AG04450 (cell line): ENCODE measurements around the gene RNU7-1. TPM values are rescaled to one million over a fixed set of nuclear protein-coding genes. Genes with fewer than 3 reads are reported as not detected.
A peak's percentile ranks its signal among the peaks of the same experiment; 100 is the strongest.

Source experiments
- CTCF ChIA-PET: fragments of 300-600, 350-600 bp; formaldehyde crosslinking; extraction: SDS; loops from one replicate; lab custom pipeline; 2022; ENCODE audit warnings: antibody characterized with exemption, inconsistent platforms; lab: Charles Lee
- POLR2A ChIA-PET: fragments of 350-600 bp; formaldehyde crosslinking; extraction: SDS; loops from one replicate; lab custom pipeline; 2021; ENCODE audit warnings: antibody characterized with exemption, inconsistent platforms; lab: Yijun Ruan, JAX
- DNase-seq: peaks from one replicate; pipeline ENCODE4 v3.0.0-alpha.2; 2011; ENCODE audit warnings: low read depth, low spot score
- H3K27ac ChIP-seq: one replicate; pipeline ENCODE4 v1.5.1; 2012; ENCODE audit warnings: low read depth, low read length, control low read depth
- H3K27me3 ChIP-seq: one replicate; pipeline ENCODE4 v1.6.0; 2012; ENCODE audit warnings: low read length; ENCODE audit not compliant: control insufficient read depth, insufficient read depth
- H3K4me3 ChIP-seq: 2 replicates; pipeline ENCODE4 v1.5.1; 2011; ENCODE audit warnings: mild to moderate bottlenecking, low read depth, low read length, control low read depth
- H3K9me3 ChIP-seq: 2 replicates; pipeline ENCODE4 v1.5.1; 2012; ENCODE audit warnings: low read length; ENCODE audit not compliant: control insufficient read depth, insufficient read depth
- polyA plus RNA-seq: library from polyadenylated mRNA; depleted of rRNA; stranded (reverse); fragments of >200 nt; gene quantifications from 2 replicates; pipeline ENCODE4 v1.2.3, GENCODE V29; 2011
- TF ChIP-seq, protein P1 (sequence below): IDR thresholded peaks from 2 replicates; pipeline ENCODE4 v1.5.1; 2011; ENCODE audit warnings: low read depth, low read length, control low read depth, inconsistent platforms

RNU7-1 gene
- polyA plus RNA-seq, 1 experiment, result not detected

DNA sequence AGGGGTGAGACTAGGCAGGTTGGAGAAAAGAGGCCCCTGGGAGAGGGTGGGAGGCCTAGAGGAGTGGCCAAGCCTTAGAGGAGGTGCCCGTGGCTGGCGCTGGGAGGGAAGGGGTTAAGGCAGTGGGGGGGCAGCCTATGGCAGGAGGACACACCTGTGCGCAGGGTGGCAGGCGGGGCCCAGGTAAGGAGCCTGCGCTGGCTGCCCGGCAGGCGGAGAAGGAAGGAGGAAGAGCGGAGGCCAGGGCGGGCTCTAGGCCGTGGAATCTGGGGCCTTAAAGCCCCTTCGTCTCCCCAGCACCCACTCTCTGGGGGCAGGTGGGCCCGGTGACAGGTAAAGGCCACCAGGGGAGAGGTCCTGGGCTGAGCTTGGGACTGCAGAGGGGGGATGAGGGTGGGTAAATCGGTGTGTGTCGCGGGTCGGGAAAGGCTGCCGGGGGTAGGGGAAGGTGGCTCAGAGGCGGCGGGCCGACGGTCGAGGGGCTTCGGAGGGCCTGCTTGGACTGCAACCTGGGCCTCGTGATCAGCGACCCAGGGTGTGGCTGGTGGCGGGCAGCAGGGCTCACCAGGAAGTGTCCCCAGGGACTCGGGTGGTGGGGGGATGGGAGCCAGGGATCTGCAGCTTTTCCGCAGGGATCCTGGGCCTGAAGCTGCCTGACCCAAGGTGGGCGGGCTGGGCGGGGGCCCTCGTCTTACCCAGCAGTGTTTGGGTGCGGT lies 19.6 kb downstream of the RNU7-1 start:
- H3K4me3 ChIP-seq, result no peak overlapping the region
- TF ChIP-seq, protein P1, sequence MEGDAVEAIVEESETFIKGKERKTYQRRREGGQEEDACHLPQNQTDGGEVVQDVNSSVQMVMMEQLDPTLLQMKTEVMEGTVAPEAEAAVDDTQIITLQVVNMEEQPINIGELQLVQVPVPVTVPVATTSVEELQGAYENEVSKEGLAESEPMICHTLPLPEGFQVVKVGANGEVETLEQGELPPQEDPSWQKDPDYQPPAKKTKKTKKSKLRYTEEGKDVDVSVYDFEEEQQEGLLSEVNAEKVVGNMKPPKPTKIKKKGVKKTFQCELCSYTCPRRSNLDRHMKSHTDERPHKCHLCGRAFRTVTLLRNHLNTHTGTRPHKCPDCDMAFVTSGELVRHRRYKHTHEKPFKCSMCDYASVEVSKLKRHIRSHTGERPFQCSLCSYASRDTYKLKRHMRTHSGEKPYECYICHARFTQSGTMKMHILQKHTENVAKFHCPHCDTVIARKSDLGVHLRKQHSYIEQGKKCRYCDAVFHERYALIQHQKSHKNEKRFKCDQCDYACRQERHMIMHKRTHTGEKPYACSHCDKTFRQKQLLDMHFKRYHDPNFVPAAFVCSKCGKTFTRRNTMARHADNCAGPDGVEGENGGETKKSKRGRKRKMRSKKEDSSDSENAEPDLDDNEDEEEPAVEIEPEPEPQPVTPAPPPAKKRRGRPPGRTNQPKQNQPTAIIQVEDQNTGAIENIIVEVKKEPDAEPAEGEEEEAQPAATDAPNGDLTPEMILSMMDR, result no peak
- no peak for DNase-seq
- no peaks in the 10 kb centered on the region for H3K27me3 ChIP-seq
- H3K9me3 ChIP-seq, result no peaks in the 10 kb centered on the region
- POLR2A ChIA-PET, result interaction anchor here (0.7 to 2.9 kb wide), 3 partner anchors 16 to 20 kb away, joined by 3 to 22 read pairs (median 3); partner anchors contain the start of genes C12orf57 and RNU7-1
- CTCF ChIA-PET, result interaction anchor here (0.6 to 5.7 kb wide), 5 partner anchors 17 to 145 kb away, joined by 3 to 49 read pairs (median 18); partner anchors contain the start of genes C12orf57 and RNU7-1
- H3K27ac ChIP-seq, result no peak overlapping the region

DNA sequence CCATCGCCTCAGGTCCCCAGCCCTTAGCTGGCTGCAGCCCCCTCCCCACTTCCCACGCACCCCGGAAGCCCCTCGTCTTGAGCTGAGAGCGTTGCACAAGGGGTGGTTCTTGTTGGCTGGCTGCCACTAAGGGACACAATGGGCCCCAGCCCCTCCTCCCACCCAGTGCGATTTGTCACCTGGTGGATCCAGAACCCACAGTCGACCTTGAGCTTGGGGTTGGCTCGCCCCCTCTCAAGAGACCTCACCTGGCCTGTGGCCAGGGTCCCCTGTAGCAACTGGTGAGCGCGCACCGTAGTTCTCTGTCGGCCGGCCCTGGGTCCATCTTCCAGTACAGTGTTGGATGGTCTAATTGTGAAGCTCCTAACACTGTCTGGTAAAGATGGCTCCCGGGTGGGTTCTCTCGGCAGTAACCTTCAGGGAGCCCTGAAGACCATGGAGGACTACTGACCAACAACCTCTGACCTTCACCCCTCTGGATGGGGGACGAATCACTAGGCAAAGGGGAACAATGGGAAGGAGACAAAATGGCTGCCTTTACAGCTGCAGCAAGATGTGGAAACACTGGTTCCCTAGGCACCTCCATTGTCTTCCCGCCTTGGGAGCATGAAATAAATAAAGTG lies 20.3 kb downstream of the RNU7-1 start:
- H3K4me3 ChIP-seq, result no peak overlapping the region

DNA sequence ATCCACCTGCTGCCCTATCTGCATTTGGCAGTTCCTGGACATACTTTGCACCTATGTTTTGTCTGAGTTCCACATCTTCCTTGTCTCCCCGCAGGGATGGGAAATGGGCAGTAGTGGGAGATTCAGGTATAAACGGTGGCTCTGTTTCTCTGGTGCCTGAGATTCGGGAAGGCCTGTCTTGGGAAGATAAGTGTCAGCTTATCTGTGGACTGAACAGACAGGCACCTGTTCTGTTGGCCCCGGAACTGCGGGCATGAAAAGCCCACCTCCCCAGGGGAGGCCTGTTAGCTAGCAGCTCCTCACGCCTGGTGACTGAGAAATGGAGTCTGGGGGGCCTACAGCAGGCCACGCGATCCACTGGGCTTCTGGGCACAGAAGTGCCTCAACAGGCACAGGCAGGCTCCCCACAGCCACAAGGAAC lies 21.0 kb downstream of the RNU7-1 start:
- ChIA-PET POLR2A (interaction anchor here (1.2 to 1.4 kb wide), 3 partner anchors 17 to 39 kb away, joined by 3 to 14 read pairs (median 3); partner anchors contain the start of genes C12orf57 and RNU7-1), CTCF (interaction anchor here (0.6 to 5.7 kb wide), 20 partner anchors 9 to 129 kb away, joined by 3 to 49 read pairs (median 4); partner anchors contain the start of genes C12orf57, RNU7-1 and SPSB2)
- TF ChIP-seq, protein P1, result no peak
- Histone ChIP-seq H3K4me3 (no peak overlapping the region), H3K27me3 (no peaks in the 10 kb centered on the region), H3K9me3 (no peaks in the 10 kb centered on the region), H3K27ac (peak overlapping the region; percentile 68)
- no peak for DNase-seq

More for the DNA sequence above, 20.3 kb downstream of the RNU7-1 start:
- no peaks in the 10 kb centered on the region for H3K27me3 ChIP-seq
- H3K27ac ChIP-seq, result peak overlapping the region; percentile 11
- ChIA-PET CTCF (interaction anchor here (0.8 to 5.7 kb wide), 12 partner anchors 8 to 144 kb away, joined by 3 to 49 read pairs (median 4); partner anchors contain the start of genes C12orf57, RNU7-1 and SPSB2), POLR2A (interaction anchor here (0.7 to 1.4 kb wide), 4 partner anchors 16 to 38 kb away, joined by 3 to 14 read pairs (median 3); partner anchors contain the start of genes C12orf57 and RNU7-1)
- no peak for DNase-seq
- TF ChIP-seq, protein P1, result no peak
- H3K9me3 ChIP-seq, result no peaks in the 10 kb centered on the region

DNA sequence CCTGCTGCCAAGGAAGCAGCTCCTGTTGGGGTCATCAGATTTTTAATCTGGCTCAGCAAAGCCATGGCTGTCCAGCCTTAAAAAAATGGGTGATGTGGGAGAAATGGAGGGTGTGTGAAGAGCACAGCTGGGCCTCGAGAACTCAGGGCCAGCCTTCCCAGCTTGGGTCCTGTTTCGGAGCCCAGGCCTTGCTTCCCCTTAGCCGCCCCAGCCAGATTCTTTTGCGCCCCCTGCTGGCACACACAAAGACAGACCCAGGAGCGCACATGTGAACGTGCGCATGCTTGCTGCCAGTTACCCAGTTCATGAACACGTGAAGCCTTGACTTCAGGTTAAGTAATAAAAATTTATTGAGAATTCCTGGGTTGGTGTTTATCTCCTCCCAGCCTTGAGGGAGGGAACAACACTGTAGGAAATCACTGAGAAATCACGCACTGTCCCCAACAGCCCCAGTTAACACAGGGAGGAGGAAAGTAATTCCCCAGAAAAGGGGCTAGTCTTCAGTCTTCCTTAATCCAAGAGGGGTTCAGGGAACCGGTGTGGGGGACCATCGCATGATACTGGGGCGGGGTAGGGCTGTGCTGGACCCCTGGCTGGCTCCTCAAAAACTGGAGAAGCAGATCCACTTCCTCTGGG lies 21.5 kb downstream of the RNU7-1 start:
- Histone ChIP-seq H3K27me3 (no peaks in the 10 kb centered on the region), H3K27ac (peak overlapping the region; percentile 68), H3K4me3 (no peak overlapping the region), H3K9me3 (no peaks in the 10 kb centered on the region)
- DNase-seq, result peak; percentile 79
- ChIA-PET CTCF (interaction anchor here (0.6 to 5.7 kb wide), 22 partner anchors 9 to 144 kb away, joined by 3 to 49 read pairs (median 4); partner anchors contain the start of genes C12orf57, RNU7-1 and SPSB2), POLR2A (interaction anchor here (1.3 to 1.4 kb wide), 2 partner anchors 21 to 40 kb away, joined by 3 to 14 read pairs; partner anchors contain the start of genes C12orf57 and RNU7-1)
- TF ChIP-seq, protein P1, result peak; percentile 85
